IMR-90 (cell line): ENCODE measurements around the gene ZSCAN5B. TPM values are rescaled to one million over a fixed set of nuclear protein-coding genes. Genes with fewer than 3 reads are reported as not detected.

Experiments
- ATAC-seq: fragments of 200-7000 bp; cut with Tn5 transposase; 2 replicates; pipeline ENCODE4 v1.9.1; 2020; ENCODE audit warnings: low read depth, mild to moderate bottlenecking, moderate library complexity
- BruUV-seq: library from RNA; stranded (reverse); fragments of 400-500 nt; replicated peaks from 2 replicates; lab custom pipeline; 2021; lab: Mats Ljungman, UMichigan
- CTCF ChIA-PET: fragments of 300-600 bp; formaldehyde crosslinking; extraction: SDS; loops from one replicate; lab custom pipeline; 2021; ENCODE audit warnings: antibody characterized with exemption; lab: Yijun Ruan, JAX
- POLR2A ChIA-PET: fragments of 300-600 bp; sonication (Branson Sonifier 250); formaldehyde crosslinking; loops from one replicate; lab custom pipeline; 2022; ENCODE audit warnings: antibody characterized with exemption; ENCODE audit not compliant: unreplicated experiment; lab: Charles Lee
- DNase-seq: peaks from one replicate; pipeline ENCODE4 v3.0.0; 2013
- H2AFZ ChIP-seq: replicated peaks from 2 replicates; pipeline ENCODE3; 2013; ENCODE audit warnings: low read length, mild to moderate bottlenecking; ENCODE audit not compliant: poor library complexity
- H2AK5ac ChIP-seq: 2 replicates; pipeline ENCODE4 v1.6.1; 2013; ENCODE audit warnings: low read depth, low read length, inconsistent platforms
- H2AK9ac ChIP-seq: replicated peaks from 2 replicates; pipeline ENCODE3; 2013; ENCODE audit warnings: mild to moderate bottlenecking, low read depth, low read length, moderate library complexity; ENCODE audit not compliant: poor library complexity
- H2BK120ac ChIP-seq: 2 replicates; pipeline ENCODE4 v1.6.1; 2013; ENCODE audit warnings: low read depth, low read length, inconsistent platforms
- H2BK15ac ChIP-seq: 3 replicates; pipeline ENCODE4 v1.6.1; 2013; ENCODE audit warnings: low read depth, low read length, inconsistent platforms
- H2BK20ac ChIP-seq: 2 replicates; pipeline ENCODE4 v1.6.1; 2013; ENCODE audit warnings: low read depth, mild to moderate bottlenecking, inconsistent platforms, low read length, moderate library complexity
- H2BK5ac ChIP-seq: 2 replicates; pipeline ENCODE4 v1.6.1; 2013; ENCODE audit warnings: mild to moderate bottlenecking, low read depth, low read length, inconsistent platforms; ENCODE audit not compliant: poor library complexity, severe bottlenecking
- H3K14ac ChIP-seq: replicated peaks from 2 replicates; pipeline ENCODE4 v1.6.1; 2013; ENCODE audit warnings: low read depth, low read length, inconsistent platforms
- H3K18ac ChIP-seq: 2 replicates; pipeline ENCODE4 v1.6.1; 2013; ENCODE audit warnings: low read depth, low read length, control low read depth
- H3K23ac ChIP-seq: 2 replicates; pipeline ENCODE4 v1.6.1; 2013; ENCODE audit warnings: low read depth, low read length, inconsistent platforms
- H3K27ac ChIP-seq: 2 replicates; pipeline ENCODE4 v1.5.1; 2013; ENCODE audit warnings: mild to moderate bottlenecking, control low read depth, low read length; ENCODE audit not compliant: insufficient read depth
- H3K27me3 ChIP-seq: 2 replicates; pipeline ENCODE4 v1.6.1; 2013; ENCODE audit warnings: low read length; ENCODE audit not compliant: control insufficient read depth, insufficient read depth
- H3K36me3 ChIP-seq: 2 replicates; pipeline ENCODE4 v1.6.1; 2013; ENCODE audit warnings: low read length, mixed read lengths; ENCODE audit not compliant: control insufficient read depth, insufficient read depth
- H3K4ac ChIP-seq: 2 replicates; pipeline ENCODE4 v1.6.1; 2013; ENCODE audit warnings: low read depth, low read length, inconsistent platforms
- H3K4me1 ChIP-seq: 2 replicates; pipeline ENCODE4 v1.6.1; 2013; ENCODE audit warnings: low read length, mixed read lengths; ENCODE audit not compliant: control insufficient read depth, insufficient read depth
- H3K4me2 ChIP-seq: 2 replicates; pipeline ENCODE4 v1.6.1; 2013; ENCODE audit warnings: low read depth, mild to moderate bottlenecking, control low read depth, low read length, moderate library complexity
- H3K4me3 ChIP-seq: 2 replicates; pipeline ENCODE4 v1.5.1; 2013; ENCODE audit warnings: low read depth, mild to moderate bottlenecking, control low read depth, low read length, moderate library complexity; ENCODE audit not compliant: insufficient read depth
- H3K56ac ChIP-seq: 2 replicates; pipeline ENCODE4 v1.6.1; 2013; ENCODE audit warnings: low read length, inconsistent platforms; ENCODE audit not compliant: insufficient read depth; ENCODE audit errors: extremely low read depth
- H3K79me1 ChIP-seq, 2 experiments: 2 replicates each; pipeline ENCODE4 v1.6.1; 2013; ENCODE audit warnings: low read length in 2 of 2, inconsistent platforms in 1 of 2, low read depth in 1 of 2
- H3K9ac ChIP-seq: 2 replicates; pipeline ENCODE4 v1.6.1; 2013; ENCODE audit warnings: low read depth, low read length, control low read depth
- H3K9me1 ChIP-seq: 2 replicates; pipeline ENCODE4 v1.6.1; 2013; ENCODE audit warnings: low read length, inconsistent platforms; ENCODE audit not compliant: insufficient read depth
- H3K9me3 ChIP-seq: 2 replicates; pipeline ENCODE4 v1.6.1; 2013; ENCODE audit warnings: low read length; ENCODE audit not compliant: control insufficient read depth, insufficient read depth
- H4K20me1 ChIP-seq: 2 replicates; pipeline ENCODE4 v1.6.1; 2013; ENCODE audit warnings: low read length, inconsistent platforms; ENCODE audit not compliant: insufficient read depth
- H4K5ac ChIP-seq: 2 replicates; pipeline ENCODE4 v1.6.1; 2013; ENCODE audit warnings: mild to moderate bottlenecking, low read depth, low read length, control low read depth
- H4K8ac ChIP-seq, 2 experiments: 2 replicates each; pipeline ENCODE4 v1.6.1; 2013; ENCODE audit warnings: low read depth in 2 of 2, low read length in 2 of 2, control low read depth in 1 of 2, inconsistent platforms in 1 of 2
- H4K91ac ChIP-seq: 2 replicates; pipeline ENCODE4 v1.6.1; 2013; ENCODE audit warnings: low read depth, low read length, inconsistent platforms; ENCODE audit not compliant: insufficient read depth
- BHLHE40 ChIP-seq: fragments of 150-350 bp; IDR thresholded peaks from 2 replicates; pipeline ENCODE4 v1.6.1; 2016; ENCODE audit warnings: mild to moderate bottlenecking, low read depth, low read length
- CEBPB ChIP-seq: IDR thresholded peaks from 2 replicates; pipeline ENCODE4 v1.6.1; 2012; ENCODE audit warnings: low read depth, low read length, improper control_type of control experiment
- CHD1 ChIP-seq: IDR thresholded peaks from 2 replicates; pipeline ENCODE4 v1.6.1; 2012; ENCODE audit warnings: low read depth, low read length, improper control_type of control experiment
- ELK1 ChIP-seq: fragments of 150-350 bp; IDR thresholded peaks from 2 replicates; pipeline ENCODE4 v1.6.1; 2016; ENCODE audit warnings: low read depth, mild to moderate bottlenecking, low read length, moderate library complexity, borderline replicate concordance
- FOS ChIP-seq: fragments of 150-350 bp; IDR thresholded peaks from 2 replicates; pipeline ENCODE4 v1.6.1; 2016; ENCODE audit warnings: low read depth, low read length
- MAFK ChIP-seq: IDR thresholded peaks from 2 replicates; pipeline ENCODE4 v1.6.1; 2012; ENCODE audit warnings: low read depth, low read length, improper control_type of control experiment
- MAZ ChIP-seq: IDR thresholded peaks from 2 replicates; pipeline ENCODE4 v1.6.1; 2012; ENCODE audit warnings: low read depth, mild to moderate bottlenecking, low read length, improper control_type of control experiment, moderate library complexity, borderline replicate concordance
- MXI1 ChIP-seq: IDR thresholded peaks from 2 replicates; pipeline ENCODE4 v1.6.1; 2012; ENCODE audit warnings: low read depth, mild to moderate bottlenecking, low read length, moderate library complexity, borderline replicate concordance
- NFE2L2 ChIP-seq: fragments of 150-350 bp; IDR thresholded peaks from 2 replicates; pipeline ENCODE4 v1.6.1; 2016; ENCODE audit warnings: low read depth, mild to moderate bottlenecking, low read length
- POLR2A ChIP-seq: IDR thresholded peaks from 2 replicates; pipeline ENCODE4 v1.6.1; 2012; ENCODE audit warnings: mild to moderate bottlenecking, low read depth, low read length
- RAD21 ChIP-seq: IDR thresholded peaks from 2 replicates; pipeline ENCODE4 v1.6.1; 2012; ENCODE audit warnings: low read length, improper control_type of control experiment
- RCOR1 ChIP-seq: IDR thresholded peaks from 2 replicates; pipeline ENCODE4 v1.6.1; 2012; ENCODE audit warnings: mild to moderate bottlenecking, low read length, improper control_type of control experiment; ENCODE audit not compliant: insufficient replicate concordance
- RFX5 ChIP-seq: IDR thresholded peaks from 2 replicates; pipeline ENCODE4 v1.8.0; 2012; ENCODE audit warnings: low read depth, mild to moderate bottlenecking, low read length, moderate library complexity
- SMC3 ChIP-seq: fragments of 150-350 bp; IDR thresholded peaks from 2 replicates; pipeline ENCODE4 v1.6.1; 2016; ENCODE audit warnings: low read depth, mild to moderate bottlenecking, antibody characterized with exemption, low read length, moderate library complexity
- USF2 ChIP-seq: fragments of 150-350 bp; IDR thresholded peaks from 2 replicates; pipeline ENCODE4 v1.6.1; 2017; ENCODE audit warnings: mild to moderate bottlenecking, antibody characterized with exemption, low read length, low read depth
- WGBS, 2 experiments: methylation state at CpG; one replicate each; pipeline versions ENCODE4 v1.1.5 to v1.1.7; 2013; ENCODE audit warnings: missing lambda C conversion rate in 2 of 2; ENCODE audit not compliant: insufficient read length in 1 of 2; ENCODE audit errors: extremely low coverage in 2 of 2; 5-methylcytosine and 5-hydroxymethylcytosine counted together
- dilution Hi-C: fragments of 300-500 bp; cut with HindIII; formaldehyde crosslinking; loops from one replicate; pipeline ENCODE4 v1.14.3; 2018; ENCODE audit warnings: low sequenced_read_pairs; ENCODE audit not compliant: unreplicated experiment
- in situ Hi-C: fragments of 300-500 bp; cut with MboI; formaldehyde crosslinking; loops from 3 replicates; pipeline ENCODE4 v1.14.3; 2019; ENCODE audit warnings: low sequenced_read_pairs, inconsistent platforms, mixed read lengths
- intact Hi-C: fragments of 100-400 bp; cut with micrococcal nuclease; formaldehyde crosslinking; loops from 2 replicates; pipeline ENCODE4 v1.10.0; 2022
- polyA plus RNA-seq, 3 experiments: library from polyadenylated mRNA; depleted of rRNA; stranded (reverse); fragments of >200 nt; gene quantifications; 2 replicates each; pipeline ENCODE4 v1.2.3, GENCODE V29; 2012; ENCODE audit warnings: low replicate concordance in 1 of 3
- total RNA-seq: library from RNA; depleted of rRNA; stranded (reverse); fragments of >200 nt; gene quantifications from 2 replicates; pipeline ENCODE4 v1.2.3, GENCODE V29; 2012
- TF ChIP-seq, protein P1 (sequence below): conservative IDR thresholded peaks from 2 replicates; pipeline ENCODE4 v1.5.1; 2012; ENCODE audit warnings: mild to moderate bottlenecking, low read depth, low read length, improper control_type of control experiment

Gene ZSCAN5B
- total and polyA plus RNA-seq, 2 of the 4 experiments (the other 2 are of a cell fraction), result not detected

DNA sequence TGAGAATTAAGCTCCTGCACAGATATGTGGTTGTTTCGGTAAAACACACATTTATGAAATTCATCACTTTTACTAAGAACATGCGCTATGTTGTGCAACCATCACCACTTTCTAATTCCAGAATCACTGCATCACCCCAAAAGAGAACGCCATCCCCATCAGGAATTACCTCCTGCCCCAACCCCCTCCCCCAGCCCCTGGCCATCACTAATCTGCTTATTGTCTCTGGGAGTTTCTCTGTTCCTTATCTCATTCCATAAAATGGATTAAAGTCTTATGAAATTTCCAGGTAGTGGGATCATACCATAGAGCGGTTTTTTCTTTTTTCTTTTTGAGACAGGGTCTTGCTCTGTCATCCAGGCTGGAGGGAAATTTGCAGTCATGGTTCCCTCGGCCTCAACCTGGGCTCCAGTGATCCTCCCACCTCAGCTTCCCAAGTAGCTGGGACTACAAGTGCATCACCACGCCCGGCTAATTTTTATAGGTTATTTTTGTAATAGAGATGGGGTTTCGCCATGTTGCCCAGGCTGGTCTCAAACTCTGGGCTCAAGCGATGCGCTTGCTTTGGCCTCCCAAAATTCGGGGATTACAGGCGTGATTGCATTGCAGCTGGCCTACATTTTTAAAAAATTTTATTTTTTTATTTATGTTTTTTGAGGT lies 3.5 kb downstream of the ZSCAN5B start:
- no peak overlapping the region for H2BK5ac ChIP-seq
- H2AK5ac ChIP-seq, result no peak overlapping the region
- no peak overlapping the region for H3K4ac ChIP-seq
- no peak overlapping the region for H2BK15ac ChIP-seq
- no peak overlapping the region for H2AFZ ChIP-seq
- H3K4me2 ChIP-seq, result no peak overlapping the region
- in situ Hi-C loops, result no loop called here
- no TSS peak for BruUV-seq
- H3K23ac ChIP-seq, result no peak overlapping the region
- H3K4me1 ChIP-seq, result no peaks in the 10 kb centered on the region
- ATAC-seq, result no peak
- no peak overlapping the region for H2BK20ac ChIP-seq
- no peak for DNase-seq
- H4K20me1 ChIP-seq, result no peaks in the 10 kb centered on the region
- H3K27ac ChIP-seq, result no peak overlapping the region
- dilution Hi-C loops, result no loop called here
- H3K79me1 ChIP-seq, result no peaks in the 10 kb centered on the region
- peaks cover 2% of the 10 kb centered on the region; the same call in 1 of the 2 replicates for H3K9me3 ChIP-seq
- H3K14ac ChIP-seq, result no peak overlapping the region
- POLR2A ChIA-PET, result no interaction called here
- CTCF ChIA-PET, result no interaction called here
- no peak overlapping the region for H3K9ac ChIP-seq
- no peak overlapping the region for H2BK120ac ChIP-seq
- no peak for TF ChIP-seq CEBPB
- TF ChIP-seq SMC3, result no peak
- no peak for TF ChIP-seq NFE2L2
- no peak for TF ChIP-seq USF2
- no peak for TF ChIP-seq POLR2A
- no peak for TF ChIP-seq RCOR1
- TF ChIP-seq MAZ, result no peak
- TF ChIP-seq, protein P1, sequence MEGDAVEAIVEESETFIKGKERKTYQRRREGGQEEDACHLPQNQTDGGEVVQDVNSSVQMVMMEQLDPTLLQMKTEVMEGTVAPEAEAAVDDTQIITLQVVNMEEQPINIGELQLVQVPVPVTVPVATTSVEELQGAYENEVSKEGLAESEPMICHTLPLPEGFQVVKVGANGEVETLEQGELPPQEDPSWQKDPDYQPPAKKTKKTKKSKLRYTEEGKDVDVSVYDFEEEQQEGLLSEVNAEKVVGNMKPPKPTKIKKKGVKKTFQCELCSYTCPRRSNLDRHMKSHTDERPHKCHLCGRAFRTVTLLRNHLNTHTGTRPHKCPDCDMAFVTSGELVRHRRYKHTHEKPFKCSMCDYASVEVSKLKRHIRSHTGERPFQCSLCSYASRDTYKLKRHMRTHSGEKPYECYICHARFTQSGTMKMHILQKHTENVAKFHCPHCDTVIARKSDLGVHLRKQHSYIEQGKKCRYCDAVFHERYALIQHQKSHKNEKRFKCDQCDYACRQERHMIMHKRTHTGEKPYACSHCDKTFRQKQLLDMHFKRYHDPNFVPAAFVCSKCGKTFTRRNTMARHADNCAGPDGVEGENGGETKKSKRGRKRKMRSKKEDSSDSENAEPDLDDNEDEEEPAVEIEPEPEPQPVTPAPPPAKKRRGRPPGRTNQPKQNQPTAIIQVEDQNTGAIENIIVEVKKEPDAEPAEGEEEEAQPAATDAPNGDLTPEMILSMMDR, result no peak
- no peak for TF ChIP-seq MXI1
- no peak for TF ChIP-seq MAFK
- no peak for TF ChIP-seq ELK1
- no peak for TF ChIP-seq RAD21
- no peak for TF ChIP-seq FOS
- TF ChIP-seq CHD1, result no peak
- no peak for TF ChIP-seq RFX5
- TF ChIP-seq BHLHE40, result no peak
- WGBS, 2 experiments, result 81% methylated on average over 3 of the region's 12 CpGs; no CpG with 5 or more reads in 1 of the 2 experiments
- H2AK9ac ChIP-seq, result no peak overlapping the region
- no peaks in the 10 kb centered on the region for H3K27me3 ChIP-seq
- H3K4me3 ChIP-seq, result no peak overlapping the region
- H3K9me1 ChIP-seq, result no peaks in the 10 kb centered on the region
- no peak overlapping the region for H3K18ac ChIP-seq
- H3K36me3 ChIP-seq, result no peaks in the 10 kb centered on the region
- H3K56ac ChIP-seq, result no peak overlapping the region
- H4K5ac ChIP-seq, result no peak overlapping the region
- no peak overlapping the region for H4K91ac ChIP-seq
- H4K8ac ChIP-seq, result no peak overlapping the region
- intact Hi-C loops, result no loop called here
